PFSK-1 (cell line): ENCODE results near the gene FBXO47.

Experiments
- POLR2AphosphoS5 ChIP-seq: IDR thresholded peaks from 2 replicates; pipeline ENCODE4 v1.6.1; 2012; ENCODE audit warnings: low read depth, mild to moderate bottlenecking, control low read depth, low read length, moderate library complexity
- SIN3A ChIP-seq: IDR thresholded peaks from 2 replicates; pipeline ENCODE4 v1.6.1; 2012; ENCODE audit warnings: mild to moderate bottlenecking, low read length, moderate library complexity, borderline replicate concordance; ENCODE audit not compliant: insufficient read depth
- TAF1 ChIP-seq: IDR thresholded peaks from 2 replicates; pipeline ENCODE4 v1.6.1; 2012; ENCODE audit warnings: low read length, control low read depth, borderline replicate concordance; ENCODE audit not compliant: insufficient read depth
- TF ChIP-seq, protein P1 (sequence below), 2 experiments: IDR thresholded peaks; 2 replicates each; pipeline versions ENCODE4 v1.6.1 to v1.8.0; 2011 to 2012; ENCODE audit warnings: low read depth in 2 of 2, low read length in 2 of 2, control low read depth in 1 of 2, inconsistent platforms in 1 of 2, mild to moderate bottlenecking in 1 of 2, moderate library complexity in 1 of 2; ENCODE audit not compliant: insufficient read depth in 1 of 2

DNA sequence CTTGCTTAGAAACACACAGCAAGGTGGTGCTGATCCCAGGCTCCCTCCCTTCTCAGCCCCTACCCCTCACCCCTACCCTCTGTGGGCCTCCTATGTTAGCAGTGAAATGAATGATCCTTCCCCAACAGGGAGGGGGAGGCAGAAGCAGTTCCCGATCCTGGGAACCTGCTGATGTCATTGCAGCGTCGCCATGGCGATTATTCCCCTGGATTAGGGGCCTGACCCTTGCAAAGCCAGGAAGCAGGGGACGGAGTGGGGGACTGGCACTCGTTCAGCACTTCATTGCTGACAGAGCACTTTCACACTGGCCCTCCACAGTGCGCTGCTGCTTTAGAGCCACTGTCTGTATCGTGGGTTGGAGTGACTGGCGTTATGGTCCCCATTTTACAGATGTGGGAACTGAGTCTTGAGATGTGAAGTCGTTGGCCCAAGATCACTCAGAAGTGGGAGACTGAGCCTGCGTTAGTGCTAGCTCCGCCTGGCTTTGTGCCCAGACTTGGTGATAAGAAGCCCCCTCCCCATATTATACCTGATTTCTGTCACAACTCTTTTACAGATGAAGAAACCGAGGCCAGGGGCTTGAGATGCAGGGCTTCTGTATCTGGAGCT lies 70.8 kb downstream of the FBXO47 start:
- TF ChIP-seq TAF1, result no peak
- TF ChIP-seq POLR2AphosphoS5, result no peak
- TF ChIP-seq SIN3A, result no peak
- TF ChIP-seq, protein P1, sequence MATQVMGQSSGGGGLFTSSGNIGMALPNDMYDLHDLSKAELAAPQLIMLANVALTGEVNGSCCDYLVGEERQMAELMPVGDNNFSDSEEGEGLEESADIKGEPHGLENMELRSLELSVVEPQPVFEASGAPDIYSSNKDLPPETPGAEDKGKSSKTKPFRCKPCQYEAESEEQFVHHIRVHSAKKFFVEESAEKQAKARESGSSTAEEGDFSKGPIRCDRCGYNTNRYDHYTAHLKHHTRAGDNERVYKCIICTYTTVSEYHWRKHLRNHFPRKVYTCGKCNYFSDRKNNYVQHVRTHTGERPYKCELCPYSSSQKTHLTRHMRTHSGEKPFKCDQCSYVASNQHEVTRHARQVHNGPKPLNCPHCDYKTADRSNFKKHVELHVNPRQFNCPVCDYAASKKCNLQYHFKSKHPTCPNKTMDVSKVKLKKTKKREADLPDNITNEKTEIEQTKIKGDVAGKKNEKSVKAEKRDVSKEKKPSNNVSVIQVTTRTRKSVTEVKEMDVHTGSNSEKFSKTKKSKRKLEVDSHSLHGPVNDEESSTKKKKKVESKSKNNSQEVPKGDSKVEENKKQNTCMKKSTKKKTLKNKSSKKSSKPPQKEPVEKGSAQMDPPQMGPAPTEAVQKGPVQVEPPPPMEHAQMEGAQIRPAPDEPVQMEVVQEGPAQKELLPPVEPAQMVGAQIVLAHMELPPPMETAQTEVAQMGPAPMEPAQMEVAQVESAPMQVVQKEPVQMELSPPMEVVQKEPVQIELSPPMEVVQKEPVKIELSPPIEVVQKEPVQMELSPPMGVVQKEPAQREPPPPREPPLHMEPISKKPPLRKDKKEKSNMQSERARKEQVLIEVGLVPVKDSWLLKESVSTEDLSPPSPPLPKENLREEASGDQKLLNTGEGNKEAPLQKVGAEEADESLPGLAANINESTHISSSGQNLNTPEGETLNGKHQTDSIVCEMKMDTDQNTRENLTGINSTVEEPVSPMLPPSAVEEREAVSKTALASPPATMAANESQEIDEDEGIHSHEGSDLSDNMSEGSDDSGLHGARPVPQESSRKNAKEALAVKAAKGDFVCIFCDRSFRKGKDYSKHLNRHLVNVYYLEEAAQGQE (IDR thresholded peaks at IDR 0.05; ENCODE audit: insufficient read depth in 1 of 2, low read depth in 2 of 2, low read length in 2 of 2), result no peak
